Umbilical cord (tissue), 2 donors: Measurements from ENCODE around the gene QSOX1. TPM values are rescaled to one million over a fixed set of nuclear protein-coding genes. Genes with fewer than 3 reads are reported as not detected.

ENCODE experiments used
- DNase-seq: peaks from one replicate; pipeline ENCODE4 v3.0.0-alpha.2; 2015; ENCODE audit warnings: low spot score
- total RNA-seq: library from RNA; depleted of rRNA; stranded (reverse); fragments of >200 nt; gene quantifications from one replicate; pipeline ENCODE4 v1.2.3, GENCODE V29; 2014; ENCODE audit warnings: low replicate concordance; ENCODE audit not compliant: insufficient read depth

Gene QSOX1
- total RNA-seq, 1 donor from 2014 or later: 55.9 TPM

DNA sequence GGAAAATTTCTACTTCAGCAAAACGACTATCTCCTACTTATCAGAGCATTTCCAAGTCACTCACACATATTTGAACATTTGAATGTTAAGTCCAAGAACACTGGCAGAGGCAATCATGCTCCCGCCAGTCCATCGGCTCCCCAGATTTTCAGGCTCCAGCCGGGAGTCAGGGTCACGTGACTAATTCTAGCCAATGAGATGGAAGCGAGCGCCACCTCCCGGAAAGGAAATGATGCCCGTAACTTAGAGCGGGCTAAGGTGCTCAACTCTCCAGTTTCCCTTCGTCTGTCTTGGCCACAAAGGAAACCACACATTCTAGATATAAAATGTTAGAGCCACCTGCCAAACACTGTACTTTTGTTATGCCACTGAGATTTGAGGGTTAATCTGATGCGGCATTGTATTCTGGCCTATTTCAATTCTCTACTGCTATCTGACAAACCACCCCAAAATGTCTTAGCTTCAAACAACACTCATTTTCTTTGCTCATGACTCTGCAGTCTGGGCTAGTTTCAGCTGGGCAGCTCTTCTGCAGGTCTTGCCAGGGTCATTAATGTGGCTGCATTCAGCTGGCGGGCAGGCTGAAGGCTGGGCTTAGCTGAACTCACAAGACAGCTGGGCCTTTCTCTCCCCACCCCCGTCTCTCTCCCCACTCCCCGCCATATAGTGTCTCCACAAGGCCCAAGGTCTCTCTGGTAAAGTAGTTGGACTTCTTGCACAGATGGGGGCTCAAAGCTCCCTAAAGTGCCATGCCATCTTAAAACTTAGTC lies 58.9 kb downstream of the QSOX1 start:
- DNase-seq: no peak

DNA sequence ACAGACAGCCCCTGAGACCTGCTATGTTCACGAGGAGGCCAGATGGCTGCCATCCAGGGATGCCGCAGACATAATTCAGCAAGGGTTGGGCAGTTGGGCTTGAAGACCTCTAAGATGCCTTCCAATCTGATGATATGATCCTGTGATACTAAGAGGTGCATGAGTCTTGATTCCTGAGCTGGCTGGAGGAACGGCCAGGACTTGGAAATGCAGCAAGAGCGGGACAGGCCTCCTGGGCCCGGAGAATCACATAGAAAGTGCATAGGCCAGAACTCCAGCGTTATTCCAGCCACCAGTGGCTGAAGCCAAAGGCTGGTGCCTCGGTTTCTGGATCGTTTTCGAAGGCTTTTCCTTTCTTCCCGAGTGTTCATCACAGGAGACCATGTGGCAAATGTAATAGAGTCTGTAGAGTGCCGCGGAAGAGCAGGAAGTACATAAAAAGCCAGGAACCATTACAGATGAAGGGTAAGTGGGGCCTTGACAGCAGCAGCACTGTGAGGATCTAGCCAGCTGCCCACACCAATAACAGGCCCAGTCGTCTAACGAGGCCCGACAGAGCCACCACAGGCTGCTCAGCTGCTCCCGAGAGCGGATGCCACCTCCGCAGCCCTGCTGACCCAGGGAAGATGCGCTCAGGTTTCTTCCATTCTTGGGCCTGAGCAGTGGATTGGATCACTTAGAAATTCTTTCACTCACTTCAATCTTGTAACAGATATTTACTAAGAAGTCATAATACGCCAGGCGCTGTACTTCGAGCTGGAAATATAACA lies 61.4 kb downstream of the QSOX1 start:
- DNase-seq: no peak

DNA sequence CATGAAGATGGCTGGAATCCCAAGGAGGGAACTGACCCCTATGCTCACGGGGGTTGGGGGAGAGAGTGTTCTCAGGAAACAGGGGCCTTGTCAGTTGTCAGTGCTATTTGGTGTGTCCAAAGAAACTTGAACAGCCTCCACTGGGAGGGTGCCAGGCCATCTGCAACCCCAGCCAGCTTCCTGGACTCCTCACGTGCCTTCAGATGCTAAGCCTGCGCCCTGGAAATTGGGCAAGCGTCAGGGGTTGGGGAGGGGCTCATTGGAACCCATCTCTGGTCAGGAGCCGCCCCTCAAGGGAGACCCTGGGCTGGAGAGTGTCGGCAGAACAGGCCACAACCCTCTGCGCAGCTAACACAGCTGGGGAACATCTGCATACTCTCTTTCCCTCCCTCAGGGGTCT lies 62.3 kb downstream of the QSOX1 start:
- no peak for DNase-seq

DNA sequence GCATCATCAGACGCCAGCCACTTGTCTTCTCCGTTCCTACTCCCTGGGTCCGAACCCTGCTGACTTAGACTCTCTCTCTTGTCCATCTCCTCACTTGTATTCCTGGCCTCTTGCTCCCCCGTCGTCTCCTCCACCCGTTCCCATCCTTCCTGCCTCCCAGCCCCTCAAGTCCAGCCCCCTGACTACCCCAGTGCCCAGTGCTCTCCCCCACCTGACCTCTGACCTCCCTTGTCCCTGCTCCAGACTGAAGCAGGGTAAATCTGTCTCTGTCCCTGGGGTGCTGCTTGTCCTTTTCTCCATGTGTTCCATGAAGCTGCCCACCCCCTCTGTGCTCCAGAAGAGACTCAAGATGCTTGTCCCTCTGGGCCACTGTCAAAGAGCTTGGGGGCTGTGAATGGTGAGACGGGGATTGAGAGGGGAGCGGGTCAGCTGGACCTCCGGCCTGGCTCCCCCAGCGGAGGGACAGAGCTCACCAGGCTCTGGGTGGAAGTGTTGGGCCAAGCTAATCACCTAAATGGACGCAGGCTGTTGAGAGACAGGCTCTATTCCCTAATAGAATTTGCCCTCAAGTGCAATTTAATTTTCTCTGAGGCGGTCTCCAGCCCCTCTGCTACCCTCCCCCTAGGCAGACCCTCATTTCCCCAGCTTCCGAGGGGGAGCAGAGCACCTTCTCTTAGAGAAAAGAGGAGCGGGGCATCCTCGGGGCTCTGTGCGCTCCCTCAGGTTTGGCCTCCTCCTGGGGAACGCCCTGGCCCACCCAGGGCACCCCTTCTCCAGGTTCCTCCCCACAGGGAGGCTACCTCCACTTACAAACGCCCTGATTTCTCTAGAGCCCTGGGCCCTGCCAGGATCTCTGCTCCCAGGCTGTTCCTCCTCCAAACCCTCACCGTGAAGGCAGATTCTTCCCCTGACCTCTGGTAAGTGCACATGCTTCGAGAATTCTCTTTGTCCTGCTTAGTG lies 64.4 kb downstream of the QSOX1 start:
- no peak for DNase-seq

DNA sequence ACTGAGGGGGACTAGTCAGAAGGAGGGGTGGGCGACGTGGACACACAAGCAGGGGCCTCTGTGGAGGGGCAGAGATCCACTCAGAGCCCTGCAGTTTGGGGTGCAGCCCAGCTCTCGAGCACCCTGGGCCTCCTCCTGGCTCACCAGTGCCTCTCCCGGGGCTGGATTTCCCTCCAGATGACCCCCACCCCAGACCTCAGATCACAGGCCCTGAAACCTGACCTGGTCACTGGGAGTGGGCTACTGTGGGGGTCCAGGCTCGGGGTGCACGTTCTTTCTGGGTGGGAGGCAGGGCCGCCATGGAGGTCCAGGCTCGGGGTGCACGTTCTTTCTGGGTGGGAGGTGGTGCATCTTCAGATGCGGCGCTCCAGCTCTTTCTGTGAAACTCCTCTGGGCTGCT lies 65.1 kb downstream of the QSOX1 start:
- no peak for DNase-seq

DNA sequence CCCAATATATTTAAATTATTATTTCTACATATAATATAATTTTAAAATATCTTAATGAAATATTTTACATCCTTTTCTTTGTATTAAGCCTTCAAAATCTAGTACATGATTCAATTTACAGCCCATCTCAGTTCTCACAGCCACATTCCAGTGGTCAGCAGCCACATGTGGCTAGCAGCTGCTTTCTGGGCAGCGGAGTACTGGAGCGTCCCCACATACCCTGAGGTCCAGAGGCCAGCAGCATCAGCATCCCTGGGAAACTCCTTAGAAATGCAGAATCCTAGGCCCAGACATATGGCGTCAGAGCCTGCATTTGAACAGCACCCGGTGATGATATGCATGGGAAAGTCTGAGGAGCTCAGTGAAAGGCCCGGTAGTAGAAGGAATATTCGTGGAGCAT lies 66.8 kb downstream of the QSOX1 start:
- no peak for DNase-seq

DNA sequence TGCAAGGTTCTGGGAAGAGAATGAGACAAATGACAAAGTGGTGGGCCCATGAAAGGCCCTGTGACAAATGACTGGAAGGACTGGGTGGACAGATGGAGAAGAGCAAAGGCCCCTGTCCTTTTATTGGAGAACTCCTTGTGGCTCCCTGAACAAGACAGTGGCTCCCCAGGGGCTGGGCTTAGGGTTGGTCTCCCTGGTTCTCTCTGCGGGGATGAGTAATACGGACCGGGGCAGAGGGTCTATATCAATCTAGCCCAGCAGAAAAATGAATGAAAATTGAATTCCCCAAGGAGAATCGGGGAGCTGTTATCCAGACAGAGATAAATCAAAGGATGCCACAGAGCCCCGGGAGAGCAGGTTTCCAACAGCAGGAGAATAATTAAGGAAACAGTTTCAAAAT lies 70.2 kb downstream of the QSOX1 start:
- no peak for DNase-seq

DNA sequence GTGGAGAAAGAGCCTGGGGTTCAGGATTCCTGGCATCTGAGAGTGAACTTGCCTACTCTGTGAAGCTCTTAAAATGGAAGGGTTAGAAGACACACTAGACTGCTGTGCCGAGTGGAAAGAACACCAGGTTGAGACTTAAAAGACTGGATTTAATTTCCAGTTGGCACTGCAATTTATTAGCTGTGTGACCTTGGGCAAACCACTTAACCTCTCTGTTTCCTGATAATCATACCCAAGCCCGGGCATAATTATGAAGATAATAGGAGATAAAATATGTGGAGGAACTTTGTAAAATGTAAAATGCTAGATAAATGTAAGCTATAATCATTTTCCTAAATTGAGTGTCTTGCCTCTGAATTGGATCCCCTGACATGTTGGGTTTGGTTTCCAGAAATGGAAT lies 70.7 kb downstream of the QSOX1 start:
- no peak for DNase-seq

DNA sequence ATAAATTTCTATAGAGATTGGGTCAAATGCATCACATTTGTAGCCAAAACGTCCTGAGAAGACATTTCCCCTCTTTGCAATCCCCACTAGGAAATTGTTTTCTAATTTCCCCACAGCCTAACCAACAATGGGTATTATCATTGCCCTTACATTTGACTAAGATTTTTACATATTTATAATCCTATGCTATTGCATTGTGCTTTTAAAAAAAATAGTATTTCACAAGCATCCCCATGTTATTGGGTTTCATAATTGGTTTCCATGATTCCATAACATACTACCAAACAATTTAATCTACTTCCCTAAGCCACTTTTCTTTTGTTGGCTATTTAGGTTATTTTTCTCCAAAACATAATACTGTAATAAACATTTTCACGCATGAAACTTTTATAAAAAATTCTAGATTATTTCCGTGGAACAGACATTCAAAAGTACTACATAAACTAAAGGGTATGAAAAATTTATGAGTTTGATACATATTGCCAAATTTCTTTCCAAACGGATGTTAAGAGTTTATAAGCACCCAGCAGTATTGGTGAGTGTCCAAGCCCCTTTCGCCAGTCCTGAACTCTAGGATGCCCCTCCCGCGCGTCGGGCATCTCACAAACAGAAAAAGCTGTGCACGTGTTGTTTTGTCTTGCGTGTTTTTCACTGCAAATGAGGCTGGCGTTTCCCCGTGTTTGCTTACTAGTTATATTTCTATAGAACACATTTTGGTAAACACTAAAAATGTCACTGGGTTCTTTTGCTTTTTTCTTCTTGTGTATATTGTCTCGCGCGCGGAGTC lies 73.4 kb downstream of the QSOX1 start:
- DNase-seq: no peak

DNA sequence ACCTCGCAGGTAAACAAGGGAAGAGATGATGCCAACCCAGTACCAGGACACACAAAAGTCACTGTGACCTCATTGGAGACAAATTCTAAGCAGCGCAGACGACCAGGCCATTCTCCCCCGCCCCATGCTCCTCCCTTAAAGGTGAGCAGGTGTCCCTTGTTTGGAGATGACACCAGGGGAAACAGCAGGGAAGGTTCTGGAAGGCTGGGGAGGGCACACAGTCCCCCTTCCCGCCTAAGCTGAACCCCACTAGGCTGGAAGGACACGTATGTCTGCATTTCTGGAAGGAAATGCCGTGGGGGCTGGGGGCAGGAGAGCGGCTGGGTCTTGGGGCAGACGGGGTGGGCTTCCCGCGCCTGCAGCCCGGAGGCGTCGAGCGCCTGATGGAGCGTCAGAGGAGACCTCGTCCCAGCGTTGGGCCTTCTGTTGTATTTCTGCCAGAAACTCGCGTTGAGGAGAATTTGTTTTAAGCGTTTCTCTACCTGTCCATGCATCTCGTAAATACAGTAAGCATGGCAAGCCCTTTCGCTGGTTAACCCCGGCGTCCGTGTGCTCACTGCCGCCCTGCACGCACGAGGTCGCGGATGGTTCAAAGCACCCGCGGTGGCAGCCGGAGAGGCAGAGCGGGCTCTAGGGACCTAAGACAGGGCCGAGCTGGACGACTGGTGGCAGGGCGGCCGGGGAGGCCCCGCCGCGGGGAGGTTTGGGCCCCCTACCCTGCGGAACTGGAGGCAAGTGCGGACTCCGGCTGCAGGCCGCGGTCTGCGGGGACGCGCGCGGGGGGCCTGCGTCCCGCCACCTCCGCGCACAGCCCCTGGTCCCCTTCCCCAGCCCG lies 74.2 kb downstream of the QSOX1 start:
- no peak for DNase-seq

DNA sequence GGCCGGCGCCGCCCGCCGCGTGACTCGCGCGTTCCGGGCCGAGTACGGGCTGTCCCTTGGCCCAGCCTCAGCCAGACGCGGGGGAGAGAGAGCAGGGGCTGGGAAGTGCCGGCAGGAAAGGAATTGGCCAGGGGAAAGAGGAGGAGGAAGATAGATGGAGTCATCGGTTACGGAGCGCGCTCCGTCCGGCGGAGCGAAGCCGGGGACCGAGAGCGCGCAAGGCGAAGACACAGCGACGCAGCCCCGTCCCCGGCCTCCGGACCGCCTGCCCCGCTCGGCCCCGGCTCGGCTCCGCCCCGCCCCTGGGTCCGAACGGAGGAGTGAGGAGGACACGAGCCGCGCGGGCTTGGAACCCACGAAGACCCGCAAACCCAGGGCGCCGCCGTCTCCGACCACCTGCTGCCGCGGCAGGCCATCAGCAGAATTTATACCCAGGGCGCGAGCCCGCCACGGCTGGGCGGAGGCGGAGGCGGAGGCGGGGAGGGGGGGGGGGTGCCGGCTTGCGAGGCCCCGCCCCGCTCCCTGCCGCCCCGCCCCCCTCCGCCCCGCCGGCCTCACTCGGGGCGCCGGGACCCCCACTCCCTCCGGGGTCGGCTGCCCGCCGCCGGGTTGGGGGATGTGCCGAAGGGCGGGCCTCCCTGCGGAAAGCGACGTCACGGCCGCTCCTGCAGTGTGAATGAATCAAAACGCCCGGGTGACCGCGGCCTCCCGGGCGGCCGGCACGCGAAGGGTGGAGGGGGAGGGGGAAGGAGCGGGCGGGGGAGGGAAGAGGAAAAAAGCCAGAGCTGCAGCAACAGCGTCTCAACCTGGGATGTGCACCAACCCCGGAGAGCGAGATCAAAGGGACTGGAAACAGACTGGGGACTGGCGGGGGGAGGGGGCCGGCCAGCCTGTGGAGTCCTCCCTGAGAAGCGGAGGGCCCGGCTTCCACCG lies 75.1 kb downstream of the QSOX1 start, which contains the start of gene LHX4:
Gene LHX4, plus strand, starts transcription at position 782 of the 933 bp plus-strand sequence. CDS start 266 bp downstream, outside the sequence.
- DNase-seq: peak; percentile 17

DNA sequence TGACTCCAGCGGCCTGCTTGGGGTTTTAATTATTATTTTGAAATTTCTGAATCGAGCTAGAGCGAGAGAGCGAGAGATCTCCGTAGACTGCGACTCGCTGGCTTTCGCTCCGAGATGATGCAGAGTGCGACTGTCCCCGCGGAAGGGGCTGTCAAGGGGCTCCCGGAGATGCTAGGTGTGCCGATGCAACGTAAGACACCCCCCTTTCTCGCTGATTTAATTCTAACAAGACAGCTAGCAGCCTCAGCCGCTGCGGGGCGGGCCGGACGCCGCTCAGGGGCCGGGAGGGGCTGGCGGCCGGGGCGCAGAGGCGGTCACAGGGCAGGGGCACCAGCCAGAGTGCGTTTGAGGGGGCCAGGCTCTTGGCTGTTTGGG lies 75.7 kb downstream of the QSOX1 start:
- no peak for DNase-seq

DNA sequence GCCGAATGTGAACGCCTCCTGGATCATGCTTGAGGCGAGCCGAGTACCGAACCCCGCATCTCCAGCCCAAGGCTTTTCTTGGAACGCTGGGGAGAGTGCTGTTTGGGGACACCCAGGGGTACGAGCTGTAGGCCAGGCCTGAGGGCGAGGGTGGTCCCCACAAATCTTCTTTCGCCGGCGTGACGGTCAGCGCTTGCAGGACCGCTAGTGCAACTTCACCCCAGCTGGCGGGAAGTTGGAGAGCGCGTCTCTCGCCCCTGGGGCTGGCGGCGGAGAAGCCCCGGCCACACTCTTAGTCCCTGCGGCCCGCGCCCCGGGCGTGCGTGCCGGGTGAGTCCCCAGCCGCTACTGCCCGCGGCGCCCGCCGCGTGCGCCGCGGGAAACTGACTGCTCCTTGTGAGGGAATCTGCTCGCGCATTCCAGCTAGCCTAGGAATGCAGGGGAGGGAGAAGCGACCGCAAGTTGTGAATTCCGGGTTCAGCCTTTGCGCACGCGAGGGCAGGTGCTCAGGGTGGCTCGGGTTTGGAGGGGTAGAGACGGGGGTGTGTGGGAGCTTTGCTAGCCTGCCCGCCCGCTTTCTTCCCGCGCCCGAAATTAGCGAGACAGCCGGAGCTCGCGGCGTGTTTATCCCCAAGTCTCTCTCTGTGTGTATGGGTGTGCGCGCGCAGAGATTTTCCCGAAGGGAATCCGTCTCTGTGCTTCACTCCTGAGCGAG lies 76.3 kb downstream of the QSOX1 start:
- peak; percentile 31 for DNase-seq

DNA sequence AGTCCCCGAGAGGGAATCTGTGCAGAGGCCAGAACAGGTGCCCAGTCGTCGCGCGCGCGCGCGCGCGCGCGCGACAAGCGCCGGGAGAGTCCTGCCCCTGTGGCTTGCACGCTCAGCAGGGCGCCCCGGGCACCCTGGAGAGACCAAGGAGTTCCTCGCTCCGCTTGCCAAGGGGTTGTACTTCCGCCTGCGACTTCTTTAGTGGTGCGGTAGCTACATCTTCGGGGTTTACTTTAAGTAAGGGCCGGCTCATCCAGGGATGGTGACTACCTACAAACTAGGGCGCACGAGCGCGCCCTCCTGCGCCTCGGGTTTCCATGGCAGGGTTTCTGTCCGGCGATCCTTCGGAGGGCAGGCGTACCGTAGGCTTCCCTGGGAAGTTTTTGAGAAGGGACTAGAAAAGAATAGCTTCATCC lies 76.8 kb downstream of the QSOX1 start:
- no peak for DNase-seq

DNA sequence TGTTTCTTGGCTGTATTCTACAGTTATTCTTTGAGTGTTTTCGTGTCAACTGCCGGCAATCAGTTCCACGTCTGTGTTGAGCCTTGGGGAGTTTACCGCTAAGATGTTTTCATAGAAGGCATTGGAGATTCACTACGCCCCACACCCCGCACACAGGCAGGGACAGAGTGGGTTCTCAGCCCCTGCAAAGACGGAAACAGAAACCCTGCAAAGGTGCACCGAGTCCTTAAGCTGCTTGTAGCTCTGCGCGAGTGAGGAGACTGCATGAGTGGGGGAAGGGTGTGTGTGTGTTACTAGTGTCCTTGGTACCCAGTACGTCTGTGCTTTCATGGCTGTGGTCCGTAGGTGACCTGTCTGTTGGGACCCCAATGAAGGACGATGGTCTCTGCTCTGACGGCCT lies 77.3 kb downstream of the QSOX1 start:
- DNase-seq: no peak

DNA sequence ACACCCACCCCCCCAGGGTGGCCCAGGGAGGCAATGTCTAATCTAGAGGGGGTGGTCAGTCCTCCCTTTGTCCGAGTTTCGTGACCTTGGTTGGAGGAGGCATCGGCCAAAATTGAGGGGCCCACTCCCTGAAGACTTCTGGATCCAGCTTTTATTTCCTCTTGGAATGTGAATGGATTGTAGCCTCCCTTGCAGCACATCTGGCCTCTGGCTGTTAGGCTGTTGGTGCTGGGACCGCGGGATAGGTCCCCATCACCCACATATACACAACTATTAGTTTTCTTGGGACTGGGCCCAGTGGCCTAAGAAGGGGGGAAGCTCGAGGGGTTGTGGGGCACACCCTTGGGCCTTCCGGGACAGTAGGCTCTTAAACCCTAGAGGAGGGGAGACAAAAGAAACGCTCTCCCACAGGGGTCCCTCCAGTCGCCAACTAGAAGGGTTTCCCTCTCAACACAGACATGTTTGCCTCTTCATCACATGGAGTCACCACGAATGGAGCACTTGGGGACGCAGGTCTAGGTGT lies 77.9 kb downstream of the QSOX1 start:
- no peak for DNase-seq

DNA sequence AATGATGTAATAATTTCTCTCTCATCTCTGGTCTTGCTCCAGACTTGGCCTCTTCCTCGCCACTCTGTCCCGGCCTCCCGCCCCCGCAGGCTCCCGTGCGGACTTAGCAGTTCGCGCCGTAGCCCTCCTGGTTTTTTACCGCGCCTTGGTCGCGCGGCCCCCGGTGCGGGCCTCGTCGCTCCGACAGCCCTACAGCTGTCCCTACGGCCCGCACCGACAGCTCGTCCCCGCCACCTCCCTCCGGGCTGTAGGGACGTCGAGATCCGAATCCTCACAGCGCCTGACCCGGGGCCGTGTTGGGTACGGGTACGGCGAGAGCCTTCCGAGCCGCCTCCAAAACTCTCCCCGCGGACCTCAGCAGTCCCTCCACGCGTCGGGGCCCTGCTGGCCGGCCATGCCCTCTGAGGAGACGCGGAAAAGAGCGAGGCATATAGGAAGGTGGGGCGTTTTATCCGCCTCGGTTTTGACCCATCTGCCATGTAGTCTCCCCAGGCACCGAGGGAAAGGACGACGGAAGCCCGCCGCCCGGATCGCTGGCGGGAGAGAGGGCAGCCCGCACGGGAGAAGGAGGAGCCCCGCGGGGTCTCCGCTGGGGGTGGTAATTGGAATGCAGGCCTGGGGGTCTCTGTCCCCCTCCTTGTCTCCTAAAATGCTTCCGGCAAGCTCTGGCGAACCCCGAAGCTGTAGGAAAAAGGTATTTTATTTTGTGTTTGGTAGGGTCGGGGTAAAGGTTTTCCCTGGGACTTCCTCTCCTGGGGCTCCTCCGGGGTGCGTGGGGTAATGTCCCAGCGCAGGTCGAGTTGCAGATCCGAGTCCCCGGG lies 78.7 kb downstream of the QSOX1 start:
- no peak for DNase-seq
